Ishikawa (cell line): ENCODE results near the gene METTL24.

Experiments
- CEBPB ChIP-seq: IDR thresholded peaks from 2 replicates; pipeline ENCODE4 v1.6.1; 2012
- CREB1 ChIP-seq: IDR thresholded peaks from 2 replicates; pipeline ENCODE4 v1.6.1; 2012; ENCODE audit warnings: low read depth
- EGR1 ChIP-seq: IDR thresholded peaks from 2 replicates; pipeline ENCODE4 v1.6.1; 2012
- EP300 ChIP-seq: IDR thresholded peaks from 2 replicates; pipeline ENCODE4 v1.6.1; 2012; ENCODE audit warnings: borderline replicate concordance
- FOXM1 ChIP-seq: IDR thresholded peaks from 2 replicates; pipeline ENCODE4 v1.6.1; 2012; ENCODE audit warnings: low read depth, borderline replicate concordance
- MAX ChIP-seq: IDR thresholded peaks from 2 replicates; pipeline ENCODE4 v1.6.1; 2012
- NFIC ChIP-seq: IDR thresholded peaks from 2 replicates; pipeline ENCODE4 v1.6.1; 2012
- RAD21 ChIP-seq: IDR thresholded peaks from 2 replicates; pipeline ENCODE4 v1.6.1; 2012; ENCODE audit warnings: low read depth
- REST ChIP-seq: IDR thresholded peaks from 2 replicates; pipeline ENCODE4 v1.6.1; 2012; ENCODE audit warnings: low read depth, mild to moderate bottlenecking
- TAF1 ChIP-seq: IDR thresholded peaks from 2 replicates; pipeline ENCODE4 v1.6.1; 2012; ENCODE audit warnings: low read depth, mild to moderate bottlenecking
- TCF12 ChIP-seq: IDR thresholded peaks from 2 replicates; pipeline ENCODE4 v1.6.1; 2012; ENCODE audit warnings: low read depth
- TEAD4 ChIP-seq: IDR thresholded peaks from 2 replicates; pipeline ENCODE4 v1.6.1; 2012
- USF1 ChIP-seq: IDR thresholded peaks from 2 replicates; pipeline ENCODE4 v1.6.1; 2012
- YY1 ChIP-seq: IDR thresholded peaks from 2 replicates; pipeline ENCODE4 v1.6.1; 2012; ENCODE audit warnings: low read depth
- ZBTB7A ChIP-seq: IDR thresholded peaks from 2 replicates; pipeline ENCODE4 v1.6.1; 2012; ENCODE audit warnings: low read depth

METTL24 gene

GRCh38 chr6:110351986-110352385, 6.2 kb downstream of the METTL24 start:
- TF ChIP-seq RAD21 (no peak), EP300 (no peak), MAX (no peak), NFIC (no peak), TAF1 (no peak), YY1 (no peak), USF1 (no peak), REST (no peak), FOXM1 (no peak)

GRCh38 chr6:110351546-110351945, 6.6 kb downstream of the METTL24 start:
- TF ChIP-seq NFIC (no peak), TAF1 (no peak), CREB1 (no peak), ZBTB7A (no peak), RAD21 (no peak), REST (no peak), FOXM1 (no peak), MAX (no peak), TEAD4 (no peak), EGR1 (no peak), YY1 (no peak), TCF12 (no peak), USF1 (no peak)

- peak; percentile 26; the same call in 1 of the 2 replicates for TF ChIP-seq TCF12
- TF ChIP-seq TAF1, result no peak
Observed at GRCh38 chr6:110348961-110349690, 9.0 kb downstream of the METTL24 start.

GRCh38 chr6:110345025-110345424, 13.1 kb downstream of the METTL24 start:
- no peak for TF ChIP-seq REST
- no peak for TF ChIP-seq USF1
- no peak for TF ChIP-seq CREB1
- TF ChIP-seq RAD21, result no peak
- no peak for TF ChIP-seq FOXM1
- no peak for TF ChIP-seq TAF1
- TF ChIP-seq TEAD4, result no peak
- no peak for TF ChIP-seq EP300
- TF ChIP-seq NFIC, result no peak
- TF ChIP-seq YY1, result no peak
- TF ChIP-seq CEBPB, result no peak
- no peak for TF ChIP-seq TCF12
- no peak for TF ChIP-seq ZBTB7A
- TF ChIP-seq EGR1, result no peak
- no peak for TF ChIP-seq MAX
